ENCODE measurements around the gene EPS8.
"Not testable (repeated sequence)": the region's sequence is repeated elsewhere in the genome, so short reads cannot be mapped to it uniquely, and the experiment has no call there.

Gene EPS8

DNA sequence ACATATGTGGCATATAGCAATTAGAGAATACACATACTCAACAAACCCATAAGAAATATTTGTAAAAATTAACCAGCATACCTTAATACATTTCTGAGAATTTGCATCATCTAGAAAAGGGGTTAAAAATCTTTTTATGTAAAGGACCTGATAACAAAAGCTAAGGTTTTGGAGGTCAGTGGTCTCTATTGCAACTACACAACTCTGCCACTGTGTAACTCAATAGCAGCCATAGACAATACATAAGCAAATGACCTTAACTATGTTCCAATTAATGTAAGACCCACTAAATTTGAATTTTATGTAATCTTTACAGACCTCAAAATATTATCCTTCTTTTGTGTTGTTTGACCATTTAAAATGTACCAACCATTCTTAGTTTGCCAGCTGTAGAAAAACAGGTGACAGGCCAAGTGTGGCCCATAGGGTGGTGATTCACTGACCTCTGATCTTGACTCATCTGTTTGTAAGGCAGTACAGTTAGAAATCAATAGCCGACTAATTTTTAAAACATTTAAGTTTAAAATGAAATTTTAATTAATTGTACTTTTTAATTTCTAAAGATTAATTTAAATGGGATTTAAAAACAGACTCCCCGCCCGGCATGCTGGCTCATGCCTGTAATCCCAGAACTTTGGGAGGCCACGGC lies 7.4 kb upstream of the EPS8 start:
- DNase-seq, result no peak

DNA sequence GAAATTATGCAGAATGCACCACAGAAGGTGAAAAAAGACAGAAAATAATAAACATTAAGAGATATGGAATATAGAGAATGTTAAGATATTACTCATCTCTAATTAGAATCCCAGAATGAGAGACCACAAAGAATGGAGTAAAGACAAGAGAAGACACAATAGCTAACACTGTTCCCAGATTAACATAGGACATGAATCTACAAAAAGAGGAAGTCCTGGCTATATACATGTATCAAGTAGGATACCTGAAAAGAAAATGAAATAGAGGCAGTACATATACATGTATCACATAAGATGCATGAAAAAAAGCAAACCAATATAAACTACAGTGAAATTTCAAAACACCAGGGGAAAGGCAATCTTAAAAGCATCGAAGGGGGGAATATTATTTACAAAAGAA lies 5.6 kb upstream of the EPS8 start:
- no peak for DNase-seq

DNA sequence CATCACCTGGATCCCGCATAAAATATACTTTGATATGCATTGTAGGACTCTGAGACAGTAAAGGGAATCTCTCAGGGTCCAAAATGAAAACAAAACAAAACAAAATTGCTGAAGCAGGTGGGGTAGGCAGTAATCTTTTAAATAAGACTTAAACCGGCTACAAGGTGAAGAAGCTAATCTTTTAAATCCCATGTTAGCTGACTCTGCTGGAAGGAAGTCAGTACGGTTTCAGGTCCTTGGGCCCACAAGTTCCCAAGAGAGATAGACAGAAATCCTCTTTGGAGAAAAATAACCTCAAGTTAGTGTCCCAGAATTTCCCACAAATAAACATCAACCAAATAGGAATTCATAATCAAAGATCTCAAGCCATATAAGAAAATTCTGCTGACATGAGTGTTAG lies 5.0 kb upstream of the EPS8 start:
- DNase-seq, result no peak

DNA sequence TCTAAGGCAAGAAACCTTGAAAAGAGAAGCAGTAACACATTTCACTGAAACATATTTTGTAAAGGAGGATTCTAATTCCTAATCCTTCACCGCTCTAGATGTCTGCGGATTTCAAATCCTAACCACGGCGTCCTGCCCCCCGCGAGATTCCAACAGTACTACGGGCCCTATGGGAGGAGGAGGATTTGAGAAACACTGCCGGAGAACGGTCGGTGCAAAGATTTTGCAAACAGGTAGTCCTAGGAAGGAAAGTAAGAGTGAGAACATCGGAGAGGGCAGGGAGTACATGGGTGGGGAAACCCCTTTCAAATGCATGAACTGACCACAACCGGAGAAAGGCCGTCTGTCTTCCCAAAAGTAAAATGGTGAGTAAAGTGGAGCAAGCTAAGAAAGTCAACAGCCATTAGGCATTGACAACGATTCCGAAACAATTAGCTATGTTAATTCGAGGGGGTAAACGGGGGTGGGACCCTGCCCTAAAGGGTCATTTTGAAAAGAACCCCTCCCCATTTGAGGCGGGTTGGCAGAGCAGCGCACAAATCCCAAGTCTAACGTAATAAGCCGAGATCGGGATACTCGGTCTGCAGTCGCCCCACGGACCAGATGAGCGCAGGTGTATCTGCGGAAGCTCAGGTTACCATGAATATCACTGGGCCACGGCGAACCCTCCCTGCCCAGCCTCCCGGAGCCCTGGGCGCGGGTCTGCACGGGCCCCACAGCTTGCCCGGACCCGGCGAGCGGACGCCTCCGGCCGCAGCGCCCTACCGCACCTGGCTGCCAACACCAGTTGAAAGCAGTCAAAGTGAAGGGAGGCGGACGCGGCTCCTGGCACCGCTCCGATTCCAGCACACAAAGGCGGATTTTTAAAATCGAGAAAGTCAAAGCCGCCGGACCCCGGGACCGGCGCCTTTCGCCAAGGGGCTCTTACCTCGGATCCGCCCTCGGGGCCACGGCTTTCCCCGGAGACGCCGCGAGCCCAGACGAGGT lies 662 bp downstream of the EPS8 start:
- peak; percentile 86 for DNase-seq

DNA sequence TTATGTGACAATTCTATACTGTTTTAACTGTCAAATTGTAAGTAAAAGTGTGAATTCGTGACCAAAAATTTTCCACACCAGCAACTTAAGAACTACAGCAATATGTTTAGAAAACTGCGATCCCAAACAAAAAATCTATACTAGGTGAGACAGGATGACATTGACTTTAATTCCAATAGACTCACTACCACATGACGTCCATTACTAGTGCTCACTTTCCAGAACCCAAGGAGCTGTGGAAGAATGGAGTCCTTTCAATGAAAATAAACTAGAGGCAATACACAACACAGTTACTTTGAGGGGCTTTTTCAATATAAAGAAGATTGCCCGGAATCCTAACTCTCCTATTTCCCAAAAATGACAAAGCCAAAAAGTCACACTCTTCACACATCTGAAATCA lies 1.4 kb downstream of the EPS8 start:
- no peak for DNase-seq

DNA sequence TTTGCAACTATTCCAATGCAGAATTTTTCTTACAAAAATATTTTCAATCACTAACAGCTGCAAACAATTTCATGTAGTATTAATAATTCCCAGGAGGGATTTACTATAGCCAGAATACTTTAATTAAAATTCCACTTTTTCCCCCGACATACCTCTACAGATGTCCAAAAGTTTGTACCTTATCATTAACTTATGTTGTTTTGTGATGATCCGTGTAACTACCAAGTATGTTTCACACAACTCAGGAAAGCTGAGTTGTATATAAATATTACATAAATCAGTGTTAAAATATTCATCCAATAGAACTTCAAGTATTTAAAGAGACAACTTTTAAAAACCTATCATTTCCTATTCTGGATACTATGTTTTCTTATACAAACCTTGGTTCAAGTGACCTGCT lies 2.4 kb downstream of the EPS8 start:
- no peak for DNase-seq

DNA sequence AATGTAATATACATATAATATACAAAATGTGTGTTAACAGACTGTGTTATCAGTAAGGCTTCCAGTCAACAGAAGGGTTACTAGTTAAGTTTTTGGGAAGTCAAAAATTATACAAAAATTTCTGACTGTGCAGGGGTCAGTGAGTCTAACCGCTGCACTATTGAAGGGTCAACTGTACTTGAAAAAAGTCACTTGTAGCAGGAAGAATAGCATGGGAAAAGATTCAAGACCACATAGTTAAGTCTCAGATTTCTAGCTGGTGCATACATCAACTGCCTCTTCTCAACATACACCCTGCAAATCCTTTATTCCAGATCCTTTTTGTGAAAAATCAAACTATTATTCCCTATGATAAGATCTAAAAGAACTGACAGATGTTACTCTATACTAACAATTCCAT lies 5.9 kb downstream of the EPS8 start:
- DNase-seq, result no peak

DNA sequence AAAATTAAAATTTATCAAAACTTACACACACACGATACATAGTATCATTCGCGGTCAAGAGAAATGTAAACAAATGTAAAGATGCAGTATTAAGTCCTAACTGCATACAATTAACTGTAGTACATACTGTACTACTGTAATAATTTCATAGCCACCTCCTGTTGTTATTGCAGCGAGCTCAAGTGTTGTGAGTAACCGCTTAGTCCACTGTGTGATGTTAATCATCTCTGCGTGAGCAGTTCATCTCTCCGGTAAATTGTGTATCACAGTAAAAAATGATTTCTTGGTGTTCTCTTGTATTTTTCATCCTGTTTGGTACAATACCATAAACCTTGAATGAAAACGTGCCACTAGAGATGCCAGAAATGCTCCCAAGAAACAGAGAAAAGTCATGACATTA lies 6.5 kb downstream of the EPS8 start:
- no peak for DNase-seq

DNA sequence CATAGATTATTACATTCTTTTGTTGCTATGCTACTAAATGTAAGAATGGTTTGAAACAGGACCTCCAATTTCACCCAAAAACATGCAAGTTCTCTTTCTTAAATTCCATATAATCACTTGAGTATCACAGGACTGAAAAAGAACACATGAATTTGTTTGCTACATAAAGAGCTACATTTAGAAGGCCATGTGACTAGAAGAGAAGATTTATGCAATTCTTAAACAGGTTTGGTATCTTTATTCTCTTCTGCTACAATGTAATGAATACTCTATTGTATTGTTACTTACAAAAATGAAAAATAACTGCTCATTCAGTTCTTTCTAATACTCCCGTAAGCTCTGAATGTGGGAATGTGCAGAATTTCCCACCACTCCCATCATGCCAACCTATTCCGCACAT lies 9.3 kb downstream of the EPS8 start:
- DNase-seq, result no peak

DNA sequence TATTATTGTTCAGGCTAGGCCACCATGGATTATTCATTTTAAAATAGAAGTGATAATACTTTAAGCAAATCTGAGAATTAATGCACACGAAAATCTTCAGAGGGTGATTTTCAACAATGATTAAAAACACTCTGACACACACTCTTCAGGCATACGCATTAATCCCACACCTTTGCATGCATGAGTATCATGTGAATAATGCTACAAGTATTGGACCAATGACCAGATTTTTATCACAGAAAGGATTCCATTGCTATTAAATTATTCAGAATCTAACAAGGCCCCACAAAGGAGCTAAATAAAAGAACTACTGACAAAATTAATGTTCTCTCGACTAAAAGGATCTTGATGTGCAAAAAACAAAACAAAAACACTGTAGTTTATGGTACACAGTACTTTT lies 11.1 kb downstream of the EPS8 start:
- DNase-seq, result no peak

DNA sequence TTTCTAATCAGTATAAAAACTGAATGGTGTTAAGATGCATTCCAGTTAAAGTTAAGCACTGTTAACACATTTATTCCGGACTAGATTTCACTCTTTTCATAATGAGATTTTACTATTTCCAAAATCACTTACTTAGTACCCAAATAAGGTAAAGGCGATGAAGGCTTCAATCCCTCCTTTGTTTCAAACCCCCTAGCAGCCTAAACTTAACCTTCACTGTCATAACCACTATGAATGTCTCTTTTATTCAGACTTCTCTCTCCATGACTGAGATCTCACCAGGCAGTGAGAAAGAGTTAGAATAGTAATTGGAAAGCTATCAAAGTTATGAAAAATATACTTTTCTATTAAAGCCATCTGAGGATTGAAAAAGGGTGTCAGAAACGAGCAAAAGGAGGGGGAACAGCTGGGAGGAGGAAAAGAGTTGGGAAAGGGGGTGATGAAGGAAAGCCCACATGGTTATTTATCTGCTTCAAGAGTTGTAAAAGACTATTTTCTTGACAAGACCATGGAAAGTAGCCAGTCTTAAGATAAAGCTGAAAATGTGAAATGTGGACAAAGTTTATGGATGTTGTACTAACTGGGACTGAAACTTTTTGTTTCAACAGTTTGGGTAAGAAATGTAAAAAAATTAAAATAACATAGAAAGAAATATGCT lies 11.7 kb downstream of the EPS8 start:
- DNase-seq, result no peak

DNA sequence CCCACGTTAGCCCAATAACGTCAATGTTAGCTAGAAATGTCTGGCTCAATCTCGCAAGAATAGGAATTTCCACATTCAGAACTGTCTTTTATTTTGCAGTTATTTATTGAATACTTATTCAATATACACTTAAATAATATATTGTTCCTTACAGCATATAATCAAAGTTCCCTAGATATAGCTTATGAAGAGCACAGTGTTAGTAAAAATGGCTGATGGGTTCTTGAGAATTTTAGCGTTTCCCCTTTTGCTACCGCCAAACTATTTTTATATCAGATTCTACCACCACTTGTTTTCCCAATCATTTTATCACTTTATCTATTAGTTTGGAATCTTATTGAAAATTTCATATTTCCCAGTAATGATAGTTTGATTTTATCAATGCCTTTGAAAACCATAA lies 12.7 kb downstream of the EPS8 start:
- DNase-seq, result no peak

DNA sequence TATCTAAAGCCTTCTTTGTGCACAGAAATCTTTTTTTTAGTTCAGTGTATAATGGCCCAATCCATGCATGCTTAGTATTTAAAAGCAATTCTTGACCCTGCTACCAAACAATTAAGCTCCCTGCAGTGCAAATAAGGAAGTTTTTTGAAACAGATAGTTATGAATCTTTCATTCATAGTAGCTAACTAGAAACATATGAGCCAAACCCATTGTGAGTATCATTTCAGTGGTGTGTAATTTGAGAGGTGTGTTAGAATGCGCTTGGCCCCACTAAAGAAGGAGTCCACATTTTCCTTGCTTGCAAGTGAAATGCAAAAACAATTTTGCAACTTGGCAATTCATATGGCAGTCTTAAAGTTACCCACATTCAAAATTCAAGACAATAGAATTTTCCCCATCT lies 14.4 kb downstream of the EPS8 start:
- DNase-seq, result no peak

DNA sequence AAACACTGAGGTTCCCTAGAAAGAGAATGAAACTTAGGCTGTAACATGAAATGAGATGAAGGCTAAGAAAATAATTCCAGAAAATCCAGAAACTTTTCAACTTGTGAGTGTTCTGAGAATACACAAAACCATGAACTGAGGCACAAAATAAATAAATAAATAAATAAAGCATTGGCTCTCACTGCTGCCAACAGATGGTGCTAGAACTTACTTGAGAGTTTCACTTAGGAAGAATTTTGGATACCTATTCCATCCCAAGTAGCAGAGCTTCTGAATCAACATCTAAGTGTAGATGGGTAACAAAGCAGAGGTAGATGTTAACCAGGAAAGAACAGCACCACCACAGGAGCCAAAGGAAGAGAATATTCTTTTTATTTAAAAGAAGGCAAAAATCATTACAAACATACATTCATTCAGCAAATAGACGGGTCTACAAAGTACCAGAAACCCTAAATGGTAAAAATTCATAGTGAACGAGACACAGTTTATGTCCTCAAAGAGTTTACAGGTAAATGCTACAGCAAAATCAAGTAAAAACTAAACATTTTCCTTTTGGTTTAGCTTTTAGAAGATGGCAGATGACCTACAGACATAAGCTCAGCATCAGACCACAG lies 16.7 kb downstream of the EPS8 start:
- no peak for DNase-seq

DNA sequence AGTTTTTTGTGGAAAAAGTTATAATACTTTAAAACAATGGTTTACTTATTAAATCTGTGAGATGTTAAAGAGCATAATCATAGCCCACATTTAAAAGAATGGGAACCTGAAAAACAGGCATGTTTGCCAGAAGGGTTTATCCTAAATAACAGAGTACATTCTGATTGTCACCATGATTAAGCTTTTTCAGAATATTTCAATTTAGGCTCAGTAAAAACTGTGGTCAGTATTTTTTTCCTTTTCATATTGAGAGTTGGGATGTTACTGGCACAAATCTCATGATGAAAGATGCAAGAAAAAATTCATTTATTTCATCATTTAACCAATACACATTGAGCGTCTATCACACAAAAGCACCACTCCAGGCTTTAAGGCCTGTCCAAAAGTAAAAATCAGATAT lies 18.6 kb downstream of the EPS8 start:
- DNase-seq, result no peak

DNA sequence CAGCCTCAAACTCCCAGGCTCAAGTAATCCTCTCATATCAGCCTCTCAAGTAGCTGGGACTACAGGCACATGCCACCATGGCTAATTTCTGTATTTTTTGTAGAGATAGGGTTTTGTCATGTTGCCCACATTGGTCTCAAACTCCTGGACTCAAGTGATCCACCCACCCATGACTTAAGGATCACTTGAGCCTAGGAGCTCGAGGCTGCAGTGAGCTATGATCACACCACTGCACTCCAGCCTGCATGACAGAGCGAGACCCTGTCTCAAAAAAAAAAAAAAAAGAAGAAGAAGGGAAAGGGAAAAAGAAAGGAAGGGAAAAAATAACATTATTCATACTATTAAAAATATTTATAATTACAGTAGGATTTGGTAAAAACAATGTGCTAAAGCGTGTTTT lies 19.2 kb downstream of the EPS8 start:
- DNase-seq, result no peak

DNA sequence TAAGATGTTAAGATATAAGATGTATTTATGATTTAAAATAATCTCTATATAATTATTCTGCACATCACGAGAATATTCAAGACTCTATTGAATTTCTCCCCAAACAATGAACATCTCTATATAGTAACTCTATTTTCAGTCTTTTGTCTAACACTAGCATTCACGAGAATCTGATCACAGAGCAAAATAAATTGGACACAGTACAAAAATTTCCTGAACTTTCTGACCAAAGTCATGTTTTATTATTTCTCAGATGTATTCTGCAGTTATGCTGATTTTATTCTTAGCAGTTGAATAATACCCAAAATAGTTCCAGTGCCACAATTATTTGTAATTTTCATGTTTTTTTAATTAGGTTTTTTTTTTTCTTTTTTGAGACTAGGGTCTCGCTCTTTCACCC lies 19.6 kb downstream of the EPS8 start:
- no peak for DNase-seq

DNA sequence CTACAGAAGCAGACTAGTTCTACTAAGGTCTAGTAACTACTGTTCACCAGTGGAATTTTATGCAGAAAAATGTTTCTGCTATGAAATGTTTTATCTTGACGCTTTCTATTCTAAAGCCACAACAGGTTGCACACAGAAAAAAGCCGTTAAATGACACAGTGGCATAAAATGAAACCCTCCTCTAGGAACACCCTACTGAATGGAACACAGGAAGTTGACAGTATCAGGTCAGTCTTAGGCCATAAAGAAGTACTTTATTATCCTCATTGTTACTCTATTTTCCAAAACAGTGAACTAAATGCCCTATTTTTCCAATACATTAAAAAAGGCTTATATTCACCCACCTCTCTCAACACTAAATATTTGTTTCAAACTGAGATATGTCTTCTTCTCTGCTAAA lies 21.9 kb downstream of the EPS8 start:
- DNase-seq, result no peak

DNA sequence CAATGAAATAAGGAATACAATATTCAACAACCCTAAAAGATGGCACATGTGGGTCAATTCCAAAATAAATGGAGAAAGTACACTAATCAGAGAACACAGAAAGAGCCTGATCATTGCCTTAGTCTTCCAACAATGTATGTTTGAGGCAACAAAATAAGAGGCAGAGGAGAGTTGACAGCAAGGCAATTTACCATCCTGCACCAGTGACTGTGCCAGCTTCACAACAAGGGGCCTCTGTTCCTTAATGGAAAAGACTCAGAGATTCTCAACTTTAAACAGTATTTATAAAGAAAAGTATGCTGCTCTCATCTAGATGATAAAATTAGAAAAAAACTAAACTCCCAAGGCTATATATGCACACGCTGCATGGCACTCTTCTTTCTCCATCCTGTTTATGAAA lies 25.9 kb downstream of the EPS8 start:
- no peak for DNase-seq

DNA sequence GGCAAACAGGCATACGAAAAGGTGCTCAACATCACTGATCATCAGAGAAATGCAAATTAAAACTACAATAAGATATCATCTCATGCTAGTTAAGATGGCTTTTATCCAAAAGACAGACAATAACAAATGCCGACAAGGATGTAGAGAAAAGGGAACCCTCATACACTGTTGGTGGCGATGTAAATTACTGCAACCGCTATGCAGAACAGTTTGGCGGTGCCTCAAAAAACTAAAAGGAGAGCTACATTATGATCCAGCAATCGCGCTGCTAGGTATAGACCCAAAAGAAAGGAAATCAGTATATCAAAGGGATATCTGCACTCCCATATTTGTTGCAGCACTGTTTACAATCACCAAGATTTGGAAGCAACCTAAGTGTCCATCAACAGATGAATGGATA lies 27.0 kb downstream of the EPS8 start:
- DNase-seq, result not testable (repeated sequence)

DNA sequence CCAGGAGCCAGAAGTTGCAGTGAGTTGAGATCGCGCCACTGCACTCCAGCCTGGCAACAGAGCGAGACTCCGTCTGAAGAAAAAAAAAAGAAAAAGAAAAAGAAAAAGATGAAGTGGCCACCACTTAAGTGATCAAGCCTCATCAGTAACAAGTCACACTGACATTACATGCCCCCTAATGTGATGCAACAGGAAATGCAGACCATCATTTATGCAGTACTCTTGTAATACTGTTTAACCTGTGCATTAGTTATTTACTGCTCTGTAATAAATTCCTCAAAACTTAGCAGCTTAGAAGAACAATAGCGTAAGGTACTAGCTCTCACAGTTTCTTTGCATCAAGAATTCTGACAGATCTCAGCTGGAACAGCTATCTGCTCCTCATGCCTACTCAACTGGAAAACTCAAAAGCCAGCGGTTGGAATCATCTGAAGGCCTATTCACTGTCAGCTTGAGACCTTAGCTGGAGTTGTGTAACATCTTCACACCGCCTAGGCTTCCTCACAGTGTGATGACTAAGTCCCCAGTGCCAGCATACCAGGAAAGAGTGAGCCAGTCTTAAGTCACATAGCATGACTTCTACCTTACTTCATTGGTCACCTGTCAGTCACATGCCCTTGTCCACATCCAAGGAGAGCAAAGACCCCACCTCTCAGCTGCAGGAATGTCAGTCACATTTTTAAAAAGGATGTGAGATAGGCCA lies 31.5 kb downstream of the EPS8 start:
- DNase-seq, result no peak

DNA sequence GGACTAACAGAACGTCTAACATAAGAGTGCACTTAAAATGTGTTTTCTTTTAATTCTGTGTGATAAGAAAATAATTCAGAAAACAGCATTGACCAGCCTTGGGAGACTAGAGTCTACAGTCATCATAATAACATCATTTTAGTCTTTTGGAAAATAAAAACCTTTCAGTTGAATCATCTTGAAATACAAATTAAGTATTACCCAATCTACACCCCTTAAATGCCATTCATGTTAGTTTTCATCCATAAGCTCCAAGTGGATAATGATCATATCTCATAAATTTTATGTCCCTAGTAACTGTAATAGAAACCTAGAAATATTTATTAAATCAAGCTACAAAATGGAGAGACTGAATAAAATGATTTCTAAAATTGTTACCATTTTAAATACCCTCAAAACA lies 32.4 kb downstream of the EPS8 start:
- DNase-seq, result no peak

DNA sequence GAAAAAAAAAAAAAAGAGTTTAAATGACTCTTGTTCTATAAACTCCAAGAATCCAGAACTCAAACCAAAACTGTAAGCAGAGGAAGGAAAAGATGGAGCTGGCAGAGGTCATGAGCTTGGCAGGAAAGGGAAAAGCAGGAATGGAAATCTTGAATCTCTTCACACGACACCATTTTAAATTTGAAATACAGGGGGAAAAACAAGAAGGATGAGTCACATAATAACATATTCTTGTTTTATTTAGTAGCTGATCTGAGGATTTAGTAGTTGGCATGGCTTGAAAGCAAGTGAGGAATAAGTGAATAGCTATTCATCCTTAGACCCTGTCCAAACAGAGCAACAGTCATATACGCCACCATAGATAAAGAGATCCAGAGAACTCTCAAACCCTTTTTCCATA lies 35.0 kb downstream of the EPS8 start:
- no peak for DNase-seq
